A673 (cell line): Measurements from ENCODE around the gene LMBR1.

Experiments used
- EZH2 ChIP-seq: fragments of 200-600 bp; sonication (generic); IDR thresholded peaks from 2 replicates; pipeline ENCODE4 v1.6.1; 2017; ENCODE audit warnings: borderline replicate concordance, low read depth, mild to moderate bottlenecking, mixed read lengths, antibody characterized with exemption, low read length; ENCODE audit not compliant: poor library complexity, severe bottlenecking
- TF ChIP-seq, protein P1 (sequence below): fragments of 300-800, 200-600 bp; sonication (generic); conservative IDR thresholded peaks from 2 replicates; pipeline ENCODE4 v1.5.1; 2017; ENCODE audit warnings: low read depth, mild to moderate bottlenecking, antibody characterized with exemption, low read length, moderate library complexity, mixed read lengths

DNA sequence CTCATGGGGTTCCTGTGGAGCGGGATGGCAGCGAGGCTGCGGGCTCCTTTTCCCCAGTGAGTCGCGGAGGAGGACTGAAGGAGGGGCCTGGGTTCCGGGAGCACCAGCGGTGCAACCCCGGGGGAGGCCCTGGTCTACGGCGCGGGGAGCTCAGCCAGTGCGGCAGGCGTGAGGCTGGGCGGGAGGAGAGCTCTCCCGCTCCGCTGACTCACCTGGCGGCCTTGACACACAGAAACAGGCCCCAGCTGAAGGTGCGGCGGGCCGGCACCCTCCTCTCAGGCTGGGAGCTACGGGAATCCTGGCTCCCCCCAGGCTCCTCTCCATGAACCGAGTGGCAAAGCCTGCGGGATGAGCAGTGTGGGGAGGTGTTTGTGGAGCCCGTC is 49.7 kb upstream of the LMBR1 start:
- TF ChIP-seq EZH2: no peak
- TF ChIP-seq, protein P1, sequence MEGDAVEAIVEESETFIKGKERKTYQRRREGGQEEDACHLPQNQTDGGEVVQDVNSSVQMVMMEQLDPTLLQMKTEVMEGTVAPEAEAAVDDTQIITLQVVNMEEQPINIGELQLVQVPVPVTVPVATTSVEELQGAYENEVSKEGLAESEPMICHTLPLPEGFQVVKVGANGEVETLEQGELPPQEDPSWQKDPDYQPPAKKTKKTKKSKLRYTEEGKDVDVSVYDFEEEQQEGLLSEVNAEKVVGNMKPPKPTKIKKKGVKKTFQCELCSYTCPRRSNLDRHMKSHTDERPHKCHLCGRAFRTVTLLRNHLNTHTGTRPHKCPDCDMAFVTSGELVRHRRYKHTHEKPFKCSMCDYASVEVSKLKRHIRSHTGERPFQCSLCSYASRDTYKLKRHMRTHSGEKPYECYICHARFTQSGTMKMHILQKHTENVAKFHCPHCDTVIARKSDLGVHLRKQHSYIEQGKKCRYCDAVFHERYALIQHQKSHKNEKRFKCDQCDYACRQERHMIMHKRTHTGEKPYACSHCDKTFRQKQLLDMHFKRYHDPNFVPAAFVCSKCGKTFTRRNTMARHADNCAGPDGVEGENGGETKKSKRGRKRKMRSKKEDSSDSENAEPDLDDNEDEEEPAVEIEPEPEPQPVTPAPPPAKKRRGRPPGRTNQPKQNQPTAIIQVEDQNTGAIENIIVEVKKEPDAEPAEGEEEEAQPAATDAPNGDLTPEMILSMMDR: no peak
